H1 (cell line): ENCODE measurements around the gene TWF2. TPM values are rescaled to one million over a fixed set of nuclear protein-coding genes. Genes with fewer than 3 reads are reported as not detected.

Experiments
- CTCF ChIA-PET: fragments of 300-600 bp; sonication (Branson Sonifier 250); formaldehyde crosslinking; loops from one replicate; lab custom pipeline; 2021; ENCODE audit not compliant: partially characterized antibody; lab: Charles Lee
- POLR2A ChIA-PET: fragments of 300-600 bp; sonication (Branson Sonifier 250); formaldehyde crosslinking; loops from one replicate; lab custom pipeline; 2021; ENCODE audit warnings: inconsistent platforms; ENCODE audit not compliant: partially characterized antibody; lab: Charles Lee
- DNase-seq, 2 experiments: peaks; one replicate each; pipeline versions ENCODE4 v3.0.0 to v3.0.0-alpha.2; 2010 to 2022; ENCODE audit warnings: low spot score in 2 of 2, low read depth in 1 of 2, mixed read lengths in 1 of 2
- FAIRE-seq: peaks from 2 replicates; lab custom pipeline; 2011; peaks lifted over from hg19 to GRCh38; lab: Jason Lieb, UNC
- H2AFZ ChIP-seq: 2 replicates; pipeline ENCODE4 v1.8.1; 2012; ENCODE audit warnings: low read length, inconsistent platforms
- H2AK5ac ChIP-seq: 2 replicates; pipeline ENCODE4 v1.6.1; 2013; ENCODE audit warnings: low read depth, low read length
- H2BK120ac ChIP-seq: replicated peaks from 2 replicates; pipeline ENCODE3; 2013; ENCODE audit warnings: low read depth, low read length, inconsistent platforms
- H2BK12ac ChIP-seq: 2 replicates; pipeline ENCODE4 v1.6.1; 2013; ENCODE audit warnings: low read depth, low read length
- H2BK15ac ChIP-seq: 2 replicates; pipeline ENCODE4 v1.6.1; 2013; ENCODE audit warnings: low read length
- H2BK20ac ChIP-seq: 2 replicates; pipeline ENCODE4 v1.6.1; 2013; ENCODE audit warnings: low read length
- H2BK5ac ChIP-seq: 2 replicates; pipeline ENCODE4 v1.6.1; 2013; ENCODE audit warnings: low read depth, low read length
- H3K14ac ChIP-seq: 2 replicates; pipeline ENCODE4 v1.6.1; 2013; ENCODE audit warnings: inconsistent platforms; ENCODE audit not compliant: insufficient read length
- H3K18ac ChIP-seq: 2 replicates; pipeline ENCODE4 v1.6.1; 2013; ENCODE audit warnings: low read length; ENCODE audit errors: extremely low read depth
- H3K23ac ChIP-seq: 2 replicates; pipeline ENCODE4 v1.6.1; 2013; ENCODE audit warnings: inconsistent platforms; ENCODE audit not compliant: insufficient read length
- H3K23me2 ChIP-seq: 2 replicates; pipeline ENCODE4 v1.6.1; 2013; ENCODE audit warnings: low read depth, low read length
- H3K27ac ChIP-seq: 2 replicates; pipeline ENCODE4 v1.6.1; 2011; ENCODE audit warnings: low read depth, low read length, inconsistent platforms
- H3K27me3 ChIP-seq, 4 experiments: replicated peaks in 1 of 4; 1 replicate in 1 of 4; 2 replicates in 3 of 4; pipeline versions ENCODE4 v1.6.1 to v1.8.1; 2011 to 2013; ENCODE audit warnings: low read length in 3 of 4, mild to moderate bottlenecking in 3 of 4, inconsistent platforms in 2 of 4, mixed read lengths in 2 of 4, moderate library complexity in 1 of 4; ENCODE audit not compliant: control insufficient read depth in 3 of 4, insufficient read depth in 3 of 4; ENCODE audit errors: extremely low read depth in 1 of 4
- H3K36me3 ChIP-seq, 4 experiments: 2 replicates each; pipeline versions ENCODE4 v1.6.1 to v1.8.1; 2011 to 2013; ENCODE audit warnings: mild to moderate bottlenecking in 4 of 4, low read length in 3 of 4, moderate library complexity in 2 of 4, control low read depth in 1 of 4, inconsistent platforms in 1 of 4; ENCODE audit not compliant: insufficient read depth in 4 of 4, control insufficient read depth in 2 of 4
- H3K4ac ChIP-seq: replicated peaks from 2 replicates; pipeline ENCODE3; 2013; ENCODE audit warnings: low read length, low read depth, mixed read lengths, inconsistent platforms; ENCODE audit not compliant: insufficient read length
- H3K4me1 ChIP-seq, 4 experiments: replicated peaks in 1 of 4; 1 replicate in 1 of 4; 2 replicates in 3 of 4; pipeline versions ENCODE4 v1.6.1 to v1.8.1; 2011 to 2013; ENCODE audit warnings: low read length in 3 of 4, inconsistent platforms in 2 of 4, mixed read lengths in 1 of 4; ENCODE audit not compliant: insufficient read depth in 4 of 4, control insufficient read depth in 3 of 4
- H3K4me2 ChIP-seq, 2 experiments: 2 replicates each; pipeline versions ENCODE4 v1.6.1 to v1.8.1; 2011 to 2013; ENCODE audit warnings: low read depth in 2 of 2, low read length in 2 of 2, control low read depth in 1 of 2, inconsistent platforms in 1 of 2, mild to moderate bottlenecking in 1 of 2; ENCODE audit not compliant: insufficient read depth in 1 of 2
- H3K4me3 ChIP-seq, 4 experiments: fragments of 200-600, 300-600 bp in 1 of 4; sonication (generic), shearing (Covaris generic), sonication (Bioruptor Twin) in 1 of 4; 2 replicates each; pipeline versions ENCODE4 v1.5.1 to v1.8.1; 2011 to 2016; ENCODE audit warnings: low read length in 4 of 4, low read depth in 3 of 4, control low read depth in 2 of 4, inconsistent platforms in 2 of 4, mild to moderate bottlenecking in 2 of 4, mixed read lengths in 1 of 4, moderate library complexity in 1 of 4; ENCODE audit not compliant: insufficient read depth in 2 of 4; ENCODE audit errors: extremely low read depth in 1 of 4
- H3K56ac ChIP-seq: replicated peaks from 2 replicates; pipeline ENCODE3; 2013; ENCODE audit warnings: low read depth, mild to moderate bottlenecking, mixed read lengths, low read length, inconsistent platforms; ENCODE audit not compliant: insufficient read length
- H3K79me1 ChIP-seq: 2 replicates; pipeline ENCODE4 v1.6.1; 2013; ENCODE audit warnings: low read depth, low read length, control low read depth
- H3K79me2 ChIP-seq, 2 experiments: 2 replicates each; pipeline versions ENCODE4 v1.6.1 to v1.8.1; 2012 to 2013; ENCODE audit warnings: low read length in 2 of 2, mild to moderate bottlenecking in 2 of 2, inconsistent platforms in 1 of 2; ENCODE audit not compliant: insufficient read depth in 2 of 2, control insufficient read depth in 1 of 2
- H3K9ac ChIP-seq, 4 experiments: replicated peaks in 1 of 4; 1 replicate in 1 of 4; 2 replicates in 3 of 4; pipeline versions ENCODE4 v1.6.1 to v1.8.1; 2011 to 2013; ENCODE audit warnings: low read depth in 3 of 4, low read length in 3 of 4, control low read depth in 2 of 4, mild to moderate bottlenecking in 2 of 4, moderate library complexity in 2 of 4, inconsistent platforms in 1 of 4; ENCODE audit errors: extremely low read depth in 1 of 4
- H3K9me3 ChIP-seq, 2 experiments: 2 replicates each; pipeline versions ENCODE4 v1.6.1 to v1.8.1; 2012 to 2013; ENCODE audit warnings: mild to moderate bottlenecking in 2 of 2, moderate library complexity in 2 of 2, control low read depth in 1 of 2, inconsistent platforms in 1 of 2, low read depth in 1 of 2, low read length in 1 of 2, mixed read lengths in 1 of 2; ENCODE audit not compliant: insufficient read depth in 2 of 2
- H4K20me1 ChIP-seq, 2 experiments: replicated peaks in 1 of 2; 2 replicates each; pipeline versions ENCODE3 to v1.8.1; 2011 to 2013; ENCODE audit warnings: inconsistent platforms in 2 of 2, low read length in 2 of 2, mild to moderate bottlenecking in 1 of 2; ENCODE audit not compliant: insufficient read depth in 2 of 2, control insufficient read depth in 1 of 2
- H4K5ac ChIP-seq: 2 replicates; pipeline ENCODE4 v1.6.1; 2013; ENCODE audit warnings: low read length, low read depth, mixed read lengths, inconsistent platforms; ENCODE audit not compliant: insufficient read length
- H4K8ac ChIP-seq: 2 replicates; pipeline ENCODE4 v1.8.0; 2013; ENCODE audit warnings: mild to moderate bottlenecking, moderate library complexity, low read length, inconsistent platforms; ENCODE audit not compliant: insufficient read depth; ENCODE audit errors: extremely low read depth
- H4K91ac ChIP-seq: replicated peaks from 2 replicates; pipeline ENCODE3; 2013; ENCODE audit warnings: low read length, mixed read lengths, inconsistent platforms; ENCODE audit not compliant: insufficient read length
- CBX8 ChIP-seq: fragments of 300-800, 300-1000 bp; sonication (generic); IDR thresholded peaks from 2 replicates; pipeline ENCODE4 v1.7.1; 2016; ENCODE audit warnings: low read depth, low read length, borderline replicate concordance
- EGR1 ChIP-seq: IDR thresholded peaks from 2 replicates; pipeline ENCODE4 v1.6.1; 2011; ENCODE audit warnings: low read depth, low read length, borderline replicate concordance
- WGBS, 2 experiments: shearing (Covaris generic) in 1 of 2; methylation state at CpG; one replicate each; pipeline versions ENCODE4 v1.1.6 to v1.1.7; 2013 to 2015; ENCODE audit warnings: low lambda C conversion rate in 2 of 2, mixed read lengths in 2 of 2, inconsistent platforms in 1 of 2, low coverage in 1 of 2, missing lambda C conversion rate in 1 of 2; ENCODE audit not compliant: insufficient replicate concordance in 2 of 2, insufficient coverage in 1 of 2, insufficient read length in 1 of 2; ENCODE audit errors: extremely low coverage in 1 of 2, missing lambda C conversion rate in 1 of 2; 5-methylcytosine and 5-hydroxymethylcytosine counted together
- polyA plus RNA-seq, 7 experiments: library from polyadenylated mRNA; depleted of rRNA in 3 of 7; stranded (reverse) in 5 of 7; unstranded in 2 of 7; fragments of >200 nt in 5 of 7; fragments of 200-250 nt in 2 of 7; gene quantifications; 1 replicate in 5 of 7; 2 replicates in 1 of 7; 4 replicates in 1 of 7; pipeline versions ENCODE4 v1.2.1 to v1.2.3, GENCODE V29; 2011 to 2013; ENCODE audit warnings: missing spikeins in 2 of 7, mixed read lengths in 2 of 7
- total RNA-seq: library from RNA; stranded (reverse); fragmentation: NEBNext Ultra II Directional; extraction: Animal tissue kit (Norgen Biotek cat#: 25700); gene quantifications from 2 replicates; pipeline ENCODE4 v1.2.1, GENCODE V29; 2021

TWF2 gene
- total and polyA plus RNA-seq, 2 of the 8 experiments (the other 6 are each of a cell fraction or from before 2014, with no cell fraction given): 65.2 to 90.4 TPM

- peaks cover 0 to 15% of the 10 kb centered on the region in 2 experiments; a peak in 2 of 4 replicates for H3K79me2 ChIP-seq
- peak overlapping the region; percentile 10 for H2BK120ac ChIP-seq
- peak overlapping the region; percentile 88; the same call in 1 of the 2 replicates for H2BK15ac ChIP-seq
- no peaks in the 10 kb centered on the region for H3K9me3 ChIP-seq
- CTCF ChIA-PET: interaction anchor here (0.6 to 14.4 kb wide), 20 partner anchors 8 to 284 kb away, joined by 3 to 336 read pairs (median 5); partner anchors contain the start of genes PPM1M, TLR9 and WDR82
- 74% methylated on average over 4 of the region's 6 CpGs; no CpG with 5 or more reads in 1 of the 2 experiments for WGBS, 2 experiments
- peak overlapping the region; percentile 96; the same call in 1 of the 2 replicates for H2BK5ac ChIP-seq
- no peak overlapping the region for H3K14ac ChIP-seq
- peak overlapping the region in 1 of 4 experiments; percentile 89; a peak in 2 of 8 replicates for H3K4me3 ChIP-seq
- peak overlapping the region; percentile 7; the same call in 1 of the 2 replicates for H3K27ac ChIP-seq
- H3K23me2 ChIP-seq: peaks cover 9% of the 10 kb centered on the region
- H2AFZ ChIP-seq: no peak overlapping the region
- no peaks in the 10 kb centered on the region for H3K36me3 ChIP-seq
- POLR2A ChIA-PET: interaction anchor here (0.7 to 6.5 kb wide), 14 partner anchors 8 to 246 kb away, joined by 3 to 69 read pairs (median 4); partner anchors contain the start of genes GLYCTK, PPM1M, TLR9 and WDR82
- H3K23ac ChIP-seq: no peak overlapping the region
- H2BK12ac ChIP-seq: peak overlapping the region; percentile 84; the same call in 1 of the 2 replicates
- peak overlapping the region; percentile 97 for H4K91ac ChIP-seq
- peak overlapping the region; percentile 81 for H3K4ac ChIP-seq
- peaks cover 15% of the 10 kb centered on the region for H3K79me1 ChIP-seq
- no peak for FAIRE-seq
- no peak overlapping the region for H3K56ac ChIP-seq
- H4K5ac ChIP-seq: peak overlapping the region; percentile 28
- H4K8ac ChIP-seq: no peak overlapping the region; the same call in 1 of the 2 replicates
- DNase-seq: peak in 1 of 2 experiments; percentile 45
- peak overlapping the region; percentile 94; the same call in 1 of the 2 replicates for H2AK5ac ChIP-seq
- H3K4me2 ChIP-seq: peak overlapping the region; percentile 78 to 98
- H3K27me3 ChIP-seq: no peaks in the 10 kb centered on the region
- H4K20me1 ChIP-seq: peaks cover 4 to 7% of the 10 kb centered on the region in 2 experiments
- H2BK20ac ChIP-seq: peak overlapping the region; percentile 98; the same call in 1 of the 2 replicates
- H3K18ac ChIP-seq: peak overlapping the region; percentile 86
- H3K4me1 ChIP-seq: peaks cover 15 to 42% (median 28%) of the 10 kb centered on the region in 4 experiments
- no peak overlapping the region for H3K9ac ChIP-seq
- TF ChIP-seq CBX8 (no peak), EGR1 (no peak)
Measured at GRCh38 chr3:52237006-52237656, 1.8 kb downstream of the TWF2 start.
